Measurements from ENCODE around the gene SLPI. TPM values are rescaled to one million over a fixed set of nuclear protein-coding genes. Genes with fewer than 3 reads are reported as not detected.

SLPI gene
- total and polyA plus RNA-seq, 2 experiments from 2014 or later: not detected

- TF ChIP-seq, protein P1, sequence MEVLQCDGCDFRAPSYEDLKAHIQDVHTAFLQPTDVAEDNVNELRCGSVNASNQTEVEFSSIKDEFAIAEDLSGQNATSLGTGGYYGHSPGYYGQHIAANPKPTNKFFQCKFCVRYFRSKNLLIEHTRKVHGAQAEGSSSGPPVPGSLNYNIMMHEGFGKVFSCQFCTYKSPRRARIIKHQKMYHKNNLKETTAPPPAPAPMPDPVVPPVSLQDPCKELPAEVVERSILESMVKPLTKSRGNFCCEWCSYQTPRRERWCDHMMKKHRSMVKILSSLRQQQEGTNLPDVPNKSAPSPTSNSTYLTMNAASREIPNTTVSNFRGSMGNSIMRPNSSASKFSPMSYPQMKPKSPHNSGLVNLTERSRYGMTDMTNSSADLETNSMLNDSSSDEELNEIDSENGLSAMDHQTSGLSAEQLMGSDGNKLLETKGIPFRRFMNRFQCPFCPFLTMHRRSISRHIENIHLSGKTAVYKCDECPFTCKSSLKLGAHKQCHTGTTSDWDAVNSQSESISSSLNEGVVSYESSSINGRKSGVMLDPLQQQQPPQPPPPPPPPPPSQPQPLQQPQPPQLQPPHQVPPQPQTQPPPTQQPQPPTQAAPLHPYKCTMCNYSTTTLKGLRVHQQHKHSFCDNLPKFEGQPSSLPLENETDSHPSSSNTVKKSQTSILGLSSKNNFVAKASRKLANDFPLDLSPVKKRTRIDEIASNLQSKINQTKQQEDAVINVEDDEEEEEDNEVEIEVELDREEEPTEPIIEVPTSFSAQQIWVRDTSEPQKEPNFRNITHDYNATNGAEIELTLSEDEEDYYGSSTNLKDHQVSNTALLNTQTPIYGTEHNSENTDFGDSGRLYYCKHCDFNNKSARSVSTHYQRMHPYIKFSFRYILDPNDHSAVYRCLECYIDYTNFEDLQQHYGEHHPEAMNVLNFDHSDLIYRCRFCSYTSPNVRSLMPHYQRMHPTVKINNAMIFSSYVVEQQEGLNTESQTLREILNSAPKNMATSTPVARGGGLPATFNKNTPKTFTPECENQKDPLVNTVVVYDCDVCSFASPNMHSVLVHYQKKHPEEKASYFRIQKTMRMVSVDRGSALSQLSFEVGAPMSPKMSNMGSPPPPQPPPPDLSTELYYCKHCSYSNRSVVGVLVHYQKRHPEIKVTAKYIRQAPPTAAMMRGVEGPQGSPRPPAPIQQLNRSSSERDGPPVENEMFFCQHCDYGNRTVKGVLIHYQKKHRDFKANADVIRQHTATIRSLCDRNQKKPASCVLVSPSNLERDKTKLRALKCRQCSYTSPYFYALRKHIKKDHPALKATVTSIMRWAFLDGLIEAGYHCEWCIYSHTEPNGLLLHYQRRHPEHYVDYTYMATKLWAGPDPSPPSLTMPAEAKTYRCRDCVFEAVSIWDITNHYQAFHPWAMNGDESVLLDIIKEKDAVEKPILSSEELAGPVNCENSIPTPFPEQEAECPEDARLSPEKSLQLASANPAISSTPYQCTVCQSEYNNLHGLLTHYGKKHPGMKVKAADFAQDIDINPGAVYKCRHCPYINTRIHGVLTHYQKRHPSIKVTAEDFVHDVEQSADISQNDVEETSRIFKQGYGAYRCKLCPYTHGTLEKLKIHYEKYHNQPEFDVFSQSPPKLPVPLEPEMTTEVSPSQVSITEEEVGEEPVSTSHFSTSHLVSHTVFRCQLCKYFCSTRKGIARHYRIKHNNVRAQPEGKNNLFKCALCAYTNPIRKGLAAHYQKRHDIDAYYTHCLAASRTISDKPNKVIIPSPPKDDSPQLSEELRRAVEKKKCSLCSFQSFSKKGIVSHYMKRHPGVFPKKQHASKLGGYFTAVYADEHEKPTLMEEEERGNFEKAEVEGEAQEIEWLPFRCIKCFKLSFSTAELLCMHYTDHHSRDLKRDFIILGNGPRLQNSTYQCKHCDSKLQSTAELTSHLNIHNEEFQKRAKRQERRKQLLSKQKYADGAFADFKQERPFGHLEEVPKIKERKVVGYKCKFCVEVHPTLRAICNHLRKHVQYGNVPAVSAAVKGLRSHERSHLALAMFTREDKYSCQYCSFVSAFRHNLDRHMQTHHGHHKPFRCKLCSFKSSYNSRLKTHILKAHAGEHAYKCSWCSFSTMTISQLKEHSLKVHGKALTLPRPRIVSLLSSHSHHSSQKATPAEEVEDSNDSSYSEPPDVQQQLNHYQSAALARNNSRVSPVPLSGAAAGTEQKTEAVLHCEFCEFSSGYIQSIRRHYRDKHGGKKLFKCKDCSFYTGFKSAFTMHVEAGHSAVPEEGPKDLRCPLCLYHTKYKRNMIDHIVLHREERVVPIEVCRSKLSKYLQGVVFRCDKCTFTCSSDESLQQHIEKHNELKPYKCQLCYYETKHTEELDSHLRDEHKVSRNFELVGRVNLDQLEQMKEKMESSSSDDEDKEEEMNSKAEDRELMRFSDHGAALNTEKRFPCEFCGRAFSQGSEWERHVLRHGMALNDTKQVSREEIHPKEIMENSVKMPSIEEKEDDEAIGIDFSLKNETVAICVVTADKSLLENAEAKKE (CRISPR knock-in tag; IDR thresholded peaks at IDR 0.05): no peak
- no peak for TF ChIP-seq JUNB (IDR thresholded peaks at IDR 0.05; ENCODE audit: unreplicated experiment)
- TF ChIP-seq CREB1 (CRISPR knock-in tag; IDR thresholded peaks at IDR 0.05; ENCODE audit: low read depth): no peak
- TF ChIP-seq NANOG (IDR thresholded peaks at IDR 0.05; ENCODE audit: borderline replicate concordance): no peak
- no peak for TF ChIP-seq ZNF114 (CRISPR knock-in tag; IDR thresholded peaks at IDR 0.05)
Measured at GRCh38 chr20:45268531-45268930, 14.2 kb upstream of the SLPI start (continued).

- Mint-ChIP-seq H3K4me3 (no peak overlapping the region), H3K36me3 (ENCODE audit: low read depth) (no peaks in the 10 kb centered on the region), H3K9me3 (no peaks in the 10 kb centered on the region), H3K4me1 (peaks cover 7% of the 10 kb centered on the region; the same call in 2 of the 3 replicates), H3K27ac (no peak overlapping the region), H3K27me3 (ENCODE audit: insufficient read depth, low read depth, poor library complexity) (peaks cover 5% of the 10 kb centered on the region)
- ATAC-seq (no peak), DNase-seq (ENCODE audit: low spot score) (no peak)
- peaks cover 6% of the 10 kb centered on the region; the same call in 1 of the 2 replicates for H3K4me1 ChIP-seq (ENCODE audit: insufficient read depth)
- H3K9me2 ChIP-seq (ENCODE audit: insufficient read depth): peaks cover 5% of the 10 kb centered on the region; the same call in 1 of the 2 replicates
- H3K4me2 ChIP-seq: no peak overlapping the region
- no peak overlapping the region for H3K27ac ChIP-seq (ENCODE audit: low read depth)
- no peaks in the 10 kb centered on the region for H3K79me2 ChIP-seq (replicated peaks; ENCODE audit: insufficient read depth)
- H3K36me3 ChIP-seq (ENCODE audit: insufficient read depth): no peaks in the 10 kb centered on the region
- H2AFZ ChIP-seq: no peak overlapping the region
- H3K27me3 ChIP-seq (ENCODE audit: insufficient read depth): no peaks in the 10 kb centered on the region
- no peaks in the 10 kb centered on the region for H4K20me1 ChIP-seq (replicated peaks; ENCODE audit: insufficient read depth)
- TF ChIP-seq JUNB (IDR thresholded peaks at IDR 0.05; ENCODE audit: unreplicated experiment): no peak
- no peaks in the 10 kb centered on the region for H3F3A ChIP-seq (replicated peaks; ENCODE audit: low read depth)
- no peak overlapping the region for H3K4me3 ChIP-seq
Measured at GRCh38 chr20:45266977-45267376, 12.6 kb upstream of the SLPI start.

All from GM23338 (cell line).